GM19324 (cell line): ENCODE measurements around the gene SORCS2.

ENCODE experiments used
- ATAC-seq: cut with Tn5 transposase; IDR thresholded peaks from one replicate; pipeline ENCODE4 v1.9.1; 2021; ENCODE audit warnings: mild to moderate bottlenecking, moderate library complexity; ENCODE audit not compliant: unreplicated experiment, low FRiP score

Gene SORCS2

DNA sequence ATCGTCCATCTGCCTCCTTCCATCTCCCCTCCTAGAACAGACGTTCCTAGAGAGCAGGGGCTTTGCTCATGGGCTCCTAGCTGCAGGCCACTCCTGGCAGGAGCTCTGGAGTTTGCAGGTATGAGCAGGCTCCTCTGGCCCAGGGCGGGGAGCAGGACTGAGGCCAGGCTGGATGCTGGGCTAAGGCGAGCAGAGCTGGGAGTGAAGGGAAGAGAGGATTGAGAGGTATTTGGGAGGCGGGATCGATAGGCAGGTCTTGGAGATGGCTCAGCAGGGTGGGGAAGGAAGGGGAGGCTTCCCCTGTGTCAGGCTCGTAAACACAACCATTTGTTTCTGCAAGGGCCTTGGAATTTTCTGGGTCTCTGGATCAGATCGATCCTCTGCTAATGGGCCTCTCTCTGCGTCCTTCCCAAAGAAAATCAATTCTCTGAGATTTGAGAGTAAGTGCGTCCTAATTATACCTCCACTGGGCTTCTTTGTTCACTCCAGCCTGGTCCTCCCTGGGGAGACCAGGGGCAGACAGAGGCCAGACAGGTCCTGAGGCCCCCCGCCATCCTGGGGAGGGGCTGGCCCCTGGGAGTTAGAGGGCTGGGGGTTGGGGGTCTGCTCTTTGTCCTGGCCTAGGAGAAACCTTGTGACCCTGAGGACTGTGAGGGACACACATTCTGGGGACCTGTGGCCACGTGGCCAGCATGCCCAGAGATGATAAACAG is 337.2 kb downstream of the SORCS2 start:
- no peak for ATAC-seq

DNA sequence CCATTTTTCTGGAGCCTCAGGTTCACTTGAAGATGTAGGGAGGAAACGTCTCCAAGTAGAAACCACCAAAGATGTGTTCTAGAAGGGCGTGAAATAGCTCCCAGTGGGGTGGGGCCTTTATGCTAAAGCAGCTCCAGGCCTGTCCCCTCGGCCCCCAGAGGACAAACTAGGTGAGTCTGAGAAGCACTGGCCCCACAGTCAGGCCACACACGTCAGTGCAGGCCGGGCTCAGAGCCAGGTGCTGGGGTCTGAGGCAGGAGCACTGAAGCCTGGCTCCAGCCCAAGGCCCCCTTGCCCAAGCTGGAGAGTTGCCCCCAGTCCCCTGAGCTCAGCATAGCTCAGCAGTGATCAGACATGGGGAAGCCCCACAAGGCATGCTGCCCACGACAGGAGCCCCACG is 337.7 kb downstream of the SORCS2 start:
- ATAC-seq = no peak

- no peak for ATAC-seq
Measured at GRCh38 chr4:7530932-7531639, 338.7 kb downstream of the SORCS2 start.

GRCh38 chr4:7531640-7531994 is 339.3 kb downstream of the SORCS2 start:
- ATAC-seq = no peak

DNA sequence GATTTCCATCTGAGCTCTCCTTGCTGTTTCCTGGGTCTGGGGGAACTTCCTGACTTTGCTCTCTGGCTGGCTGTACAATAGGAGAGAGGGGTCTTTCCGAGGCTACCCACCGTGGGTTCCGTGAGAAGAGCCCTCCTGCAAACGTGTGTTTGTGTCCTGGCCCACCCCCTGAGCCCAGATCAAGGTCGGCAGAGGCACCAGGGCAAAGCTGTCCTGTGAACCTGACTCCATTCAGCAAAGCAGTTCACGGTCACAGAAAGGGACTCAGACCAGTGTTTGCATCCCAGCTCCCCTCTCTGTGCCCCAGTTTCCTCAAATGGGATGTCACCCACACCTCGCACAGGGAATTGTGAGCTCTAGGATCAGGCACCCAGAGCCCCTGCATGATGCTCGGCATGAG is 339.7 kb downstream of the SORCS2 start:
- no peak for ATAC-seq

DNA sequence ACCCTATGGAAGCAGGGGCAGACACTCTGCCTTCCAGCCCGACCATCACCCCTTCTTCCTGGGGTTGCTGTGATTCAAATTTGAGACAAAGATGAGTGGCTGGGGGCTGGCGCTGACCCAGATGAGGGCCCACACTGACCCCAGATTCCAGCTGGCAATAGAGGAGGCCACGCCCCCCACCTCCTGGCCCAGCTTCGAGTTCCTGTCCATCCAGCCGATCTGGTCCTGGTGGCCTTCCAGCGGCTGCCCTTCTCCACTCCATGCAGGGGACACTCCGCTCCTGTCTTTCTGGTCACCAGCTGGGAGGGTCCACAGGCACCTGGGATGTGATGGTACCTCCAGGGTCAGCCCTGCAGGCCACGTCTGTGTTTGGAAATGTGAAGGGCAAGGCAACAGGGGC is 340.9 kb downstream of the SORCS2 start:
- ATAC-seq = no peak

GRCh38 chr4:7535094-7535493 is 342.8 kb downstream of the SORCS2 start:
- no peak for ATAC-seq

DNA sequence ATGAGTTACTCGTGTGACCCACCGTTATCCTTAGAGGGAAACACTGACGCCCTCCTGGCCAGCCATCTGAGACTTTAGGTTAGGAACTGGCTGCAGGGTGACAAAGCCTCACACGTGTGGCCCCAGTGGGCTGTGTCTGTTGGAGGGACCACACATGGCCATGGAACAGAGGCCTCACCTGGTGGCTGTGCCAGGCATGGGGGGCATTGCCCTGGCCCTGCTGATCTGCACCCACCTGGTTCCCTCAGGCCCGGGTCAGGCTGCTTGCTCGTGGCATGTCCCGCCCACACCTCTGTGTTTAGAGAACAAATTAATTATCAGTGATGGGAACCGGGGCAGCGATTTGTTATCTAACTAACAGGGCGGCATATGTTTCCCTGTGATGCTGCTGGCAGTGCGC is 343.3 kb downstream of the SORCS2 start:
- ATAC-seq = no peak

GRCh38 chr4:7536876-7537275 is 344.5 kb downstream of the SORCS2 start:
- no peak for ATAC-seq

GRCh38 chr4:7537853-7538400 is 345.6 kb downstream of the SORCS2 start:
- ATAC-seq = no peak

DNA sequence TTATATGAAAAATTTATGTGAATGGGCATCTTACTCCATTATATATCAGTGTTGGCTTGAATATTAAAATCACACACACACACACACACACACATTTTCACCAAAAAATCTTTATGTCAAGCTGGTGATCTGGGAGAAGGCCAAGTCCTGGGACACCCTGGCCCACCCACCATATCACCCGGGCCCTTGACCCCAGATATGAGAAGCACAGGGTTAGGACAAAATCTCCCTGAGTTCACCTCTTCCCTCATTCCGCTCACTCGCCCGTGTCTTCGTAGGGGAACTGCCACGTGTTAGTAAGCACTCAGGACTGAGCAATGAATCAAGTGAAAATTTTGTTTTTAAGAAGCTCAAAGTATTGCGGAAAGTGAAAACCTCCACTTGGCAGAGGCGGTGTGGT is 346.2 kb downstream of the SORCS2 start:
- ATAC-seq = no peak

- ATAC-seq = no peak
Measured at GRCh38 chr4:7539186-7539585, 346.8 kb downstream of the SORCS2 start.

DNA sequence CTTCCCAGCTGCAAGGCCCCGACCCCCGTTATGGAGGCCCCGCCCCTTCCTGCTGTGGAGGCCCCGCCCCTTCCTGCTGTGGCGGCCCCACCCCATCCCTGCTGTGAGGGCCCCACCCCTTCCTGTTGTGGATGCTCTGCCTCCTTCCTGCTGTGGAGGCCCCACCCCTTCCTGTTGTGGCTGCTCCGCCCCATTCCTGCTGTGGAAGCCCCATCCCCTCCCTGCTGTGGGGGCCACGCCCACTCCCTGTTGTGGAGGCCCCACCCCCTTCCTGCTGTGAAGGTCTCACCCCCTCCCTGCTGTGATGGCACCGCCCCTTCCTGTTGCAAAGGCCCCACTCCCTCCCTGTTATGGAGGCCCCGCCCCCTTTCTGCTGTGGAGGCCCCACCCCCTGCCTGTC is 347.3 kb downstream of the SORCS2 start:
- no peak for ATAC-seq

GRCh38 chr4:7540206-7540605 is 347.9 kb downstream of the SORCS2 start:
- no peak for ATAC-seq

DNA sequence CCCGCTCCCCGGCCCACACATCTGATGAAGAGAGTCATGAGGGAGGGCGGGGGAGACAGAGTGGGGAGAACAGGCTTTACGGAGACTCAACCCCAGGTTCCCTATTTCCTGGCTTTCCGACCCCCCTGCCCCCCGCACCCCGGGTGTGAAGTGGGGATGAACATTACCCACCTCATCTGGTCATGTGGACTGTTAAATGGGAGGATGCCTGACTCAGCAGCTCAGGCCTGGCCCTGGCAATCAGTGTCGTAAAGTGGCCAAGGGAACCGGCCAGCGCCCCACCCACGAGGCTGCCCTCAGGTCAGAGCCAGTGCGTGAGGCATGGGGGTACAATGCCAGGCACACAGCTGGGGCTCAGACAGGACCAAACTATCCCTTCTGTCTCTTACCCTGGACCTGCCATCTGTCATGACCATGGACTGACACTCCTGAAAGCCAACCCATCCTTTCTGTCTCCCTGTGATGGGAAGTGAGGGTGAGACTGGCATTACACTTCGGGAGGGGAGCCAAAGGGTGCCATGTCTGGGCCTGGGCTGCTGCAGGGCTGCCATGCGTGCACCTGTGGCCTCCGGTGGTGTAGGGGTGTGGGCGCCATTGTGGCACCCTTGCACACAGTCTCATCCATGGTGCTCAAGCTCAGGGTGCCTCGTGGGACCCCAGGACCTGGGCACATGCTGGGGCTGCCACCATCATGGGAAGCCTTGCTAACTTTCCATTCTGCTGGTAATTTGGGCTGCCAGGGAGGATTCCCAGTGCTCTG is 348.5 kb downstream of the SORCS2 start:
- ATAC-seq = no peak

- ATAC-seq = no peak
Measured at GRCh38 chr4:7541414-7541810, 349.1 kb downstream of the SORCS2 start.

DNA sequence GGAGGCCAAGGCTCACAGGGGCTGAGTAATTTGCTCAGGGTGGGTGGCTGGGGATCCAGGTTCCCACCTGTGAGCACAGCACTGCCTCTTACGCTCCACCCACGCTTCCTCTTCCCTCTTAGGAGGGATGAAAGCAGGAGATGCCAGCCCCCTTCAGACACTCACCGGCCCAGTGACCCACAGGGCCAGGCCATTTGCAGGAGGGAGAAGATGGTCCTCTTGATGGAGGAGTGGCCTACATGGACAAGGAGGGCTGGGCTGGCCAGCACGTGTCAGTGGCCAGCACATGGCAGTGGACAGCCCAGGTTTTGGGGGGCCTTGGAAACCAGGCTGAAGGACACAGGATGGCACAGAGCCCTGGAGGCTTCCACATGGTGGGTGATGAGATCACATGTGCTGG is 350.4 kb downstream of the SORCS2 start:
- ATAC-seq = no peak

GRCh38 chr4:7546152-7546808 is 353.9 kb downstream of the SORCS2 start:
- ATAC-seq = no peak

- no peak for ATAC-seq
Measured at GRCh38 chr4:7546809-7547367, 354.6 kb downstream of the SORCS2 start.

- ATAC-seq = no peak
Measured at GRCh38 chr4:7547368-7548040, 355.2 kb downstream of the SORCS2 start.
